ENCODE data around the gene PAFAH1B1. TPM values are rescaled to one million over a fixed set of nuclear protein-coding genes. Genes with fewer than 3 reads are reported as not detected.

The PAFAH1B1 gene
- total and polyA plus RNA-seq, 10 of the 15 experiments (the other 5 are each of a cell fraction or from before 2014, with no cell fraction given): 28.9 to 107 (median 49.1) TPM

- TF ChIP-seq CUX1 (IDR thresholded peaks at IDR 0.05; ENCODE audit: insufficient replicate concordance, low read depth, low read length) (no peak), RAD21 (IDR thresholded peaks at IDR 0.05; ENCODE audit: insufficient read depth, low read depth, low read length) (no peak), BCL11A (IDR thresholded peaks at IDR 0.05; ENCODE audit: low read depth, low read length) (no peak), RCOR1 (conservative IDR thresholded peaks at IDR 0.05; ENCODE audit: low read depth, low read length) (no peak), FOXM1 (IDR thresholded peaks at IDR 0.05; ENCODE audit: low read depth, low read length) (no peak), ASH2L (IDR thresholded peaks at IDR 0.05; ENCODE audit: borderline replicate concordance, low read depth) (0 out of 2 replicates have a peak, but pooled peaks have one; percentile 74), POLR2A (IDR thresholded peaks at IDR 0.05; ENCODE audit: low read depth, low read length) (peak; percentile 87), JUNB (IDR thresholded peaks at IDR 0.05) (no peak), POLR2AphosphoS2 (IDR thresholded peaks at IDR 0.05; ENCODE audit: low read depth, low read length) (no peak), EP300 (IDR thresholded peaks at IDR 0.05; ENCODE audit: borderline replicate concordance in 1 of 2, control insufficient read depth in 1 of 2, low read depth in 2 of 2, low read length in 2 of 2) (0 out of 4 replicates have a peak, but pooled peaks have one; percentile 32 to 52), E2F4 (IDR thresholded peaks at IDR 0.05; ENCODE audit: low read depth, low read length) (0 out of 2 replicates have a peak, but pooled peaks have one; percentile 55), ZNF687 (IDR thresholded peaks at IDR 0.05) (peak; percentile 60; the same call in 1 of the 2 replicates), GABPA (IDR thresholded peaks at IDR 0.05; ENCODE audit: low read depth) (no peak), EZH2 (IDR thresholded peaks at IDR 0.05; ENCODE audit: borderline replicate concordance, control insufficient read depth, low read depth, low read length) (no peak), PKNOX1 (IDR thresholded peaks at IDR 0.05) (peak; percentile 25; the same call in 1 of the 2 replicates), STAT3 (IDR thresholded peaks at IDR 0.05; ENCODE audit: low read depth, low read length) (no peak), IRF4 (IDR thresholded peaks at IDR 0.05; ENCODE audit: low read depth, low read length) (no peak), CBX5 (IDR thresholded peaks at IDR 0.05; ENCODE audit: low read depth) (no peak), TCF7 (IDR thresholded peaks at IDR 0.05; ENCODE audit: borderline replicate concordance) (no peak)
Observed at GRCh38 chr17:2711608-2712299, 118.3 kb downstream of the PAFAH1B1 start, which contains the start of gene CLUH (continued).
